NCI-H2081 (cell line): Measurements from ENCODE around the gene OR5K2.

ENCODE experiments used
- DNase-seq, 2 experiments: peaks; one replicate each; lab custom pipeline; 2025; lab: John Stamatoyannopoulos, UW

The OR5K2 gene

DNA sequence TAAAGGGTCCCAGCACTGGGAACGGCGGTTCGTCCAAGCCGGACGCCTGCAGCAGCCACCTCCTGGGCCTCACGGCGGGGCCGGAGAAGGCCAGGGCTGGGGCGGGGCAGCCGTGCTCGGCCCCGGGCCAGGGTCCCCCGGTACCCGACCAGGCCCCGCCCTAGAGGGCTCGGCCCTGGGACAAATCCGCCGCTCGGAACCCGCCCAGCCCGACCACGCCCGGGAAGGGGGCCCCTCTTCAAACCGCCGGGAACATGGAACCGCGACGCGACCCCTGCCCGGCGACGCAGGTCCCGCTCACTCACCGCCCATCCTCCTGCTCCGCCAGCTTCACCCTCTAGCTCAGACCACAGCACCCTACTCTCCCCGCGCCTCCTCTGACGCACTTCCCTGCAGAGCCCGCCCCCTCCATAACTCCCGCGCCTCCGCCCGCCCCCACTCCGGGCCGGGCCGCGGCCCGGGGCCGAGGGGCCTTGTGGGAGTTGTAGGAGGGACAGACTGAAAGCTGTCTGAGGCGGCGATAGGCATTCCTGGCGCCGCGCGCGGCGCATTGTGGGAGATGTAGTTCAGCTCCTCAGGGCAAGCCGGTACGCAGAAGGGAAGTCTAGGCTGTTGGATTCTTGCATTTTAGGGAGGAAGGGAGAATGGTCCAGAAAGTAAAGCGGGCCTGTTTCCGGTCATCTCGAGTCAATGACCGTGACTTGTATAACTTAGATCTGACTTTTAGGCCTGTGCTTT is 25.2 kb downstream of the OR5K2 start, which contains the start of gene CLDND1:
TSS of gene CLDND1 (minus strand) at position 359 of the 738 bp plus-strand sequence. CDS start 1,478 bp downstream, outside the sequence.
- peak; percentile 96 to 98 for DNase-seq

DNA sequence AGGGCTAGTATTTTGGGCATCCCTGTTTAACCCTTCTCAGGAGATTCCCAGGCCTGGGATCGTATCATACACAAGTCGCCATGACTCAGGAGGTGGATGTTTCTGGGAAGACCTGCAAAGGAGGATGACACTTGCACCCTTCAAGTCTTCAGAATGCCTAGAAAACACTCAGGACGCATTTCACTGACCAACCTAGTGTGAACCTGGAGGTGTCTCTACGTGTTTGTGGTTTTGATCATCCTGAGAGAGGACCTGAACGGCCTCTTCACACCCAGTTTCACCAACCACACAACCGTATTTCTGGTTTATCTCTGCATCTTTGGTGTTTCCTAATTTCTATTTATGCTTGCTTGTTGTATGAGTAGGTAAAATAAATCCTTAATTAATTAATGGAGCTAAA is 28.0 kb downstream of the OR5K2 start:
- DNase-seq = no peak

DNA sequence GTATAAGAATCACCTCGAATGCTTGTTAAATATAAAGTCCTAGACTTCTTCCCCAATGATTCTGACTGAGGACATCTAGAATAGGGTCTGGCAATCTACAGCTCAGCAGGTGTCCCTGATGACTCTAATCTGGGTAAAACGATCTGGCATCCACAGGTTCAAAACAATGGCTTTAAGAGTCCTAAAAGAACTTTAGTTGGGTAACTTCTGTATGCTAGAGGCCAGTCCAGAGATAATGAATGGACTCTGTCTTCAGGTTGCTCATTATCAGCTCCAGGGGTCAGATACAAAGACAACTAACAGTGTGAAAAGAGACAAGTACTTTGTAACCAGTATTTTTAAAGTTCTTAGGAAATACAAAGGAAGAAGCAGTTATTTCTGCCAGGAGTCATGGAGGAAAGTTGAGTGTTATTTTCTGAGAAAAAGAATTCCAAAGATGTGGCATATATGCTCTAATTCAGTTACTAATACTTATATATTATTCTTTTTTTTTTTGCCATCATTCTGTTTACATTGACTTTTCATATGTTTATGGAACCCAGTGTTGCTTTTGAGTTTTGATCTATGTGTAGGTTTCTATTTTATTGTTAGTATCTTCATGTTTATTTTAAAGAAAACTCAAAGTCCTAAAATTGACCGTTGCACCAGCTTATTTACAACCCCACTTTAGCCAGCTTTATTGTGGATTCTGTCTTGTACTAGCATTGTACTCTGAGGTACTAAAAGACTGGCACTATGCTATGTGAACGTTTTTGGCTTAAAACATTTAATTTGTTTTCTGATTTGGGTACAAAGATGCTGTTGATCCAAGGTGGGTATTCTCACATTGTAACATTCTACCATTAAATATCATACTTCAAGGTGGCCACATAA is 31.2 kb downstream of the OR5K2 start:
- no peak for DNase-seq

DNA sequence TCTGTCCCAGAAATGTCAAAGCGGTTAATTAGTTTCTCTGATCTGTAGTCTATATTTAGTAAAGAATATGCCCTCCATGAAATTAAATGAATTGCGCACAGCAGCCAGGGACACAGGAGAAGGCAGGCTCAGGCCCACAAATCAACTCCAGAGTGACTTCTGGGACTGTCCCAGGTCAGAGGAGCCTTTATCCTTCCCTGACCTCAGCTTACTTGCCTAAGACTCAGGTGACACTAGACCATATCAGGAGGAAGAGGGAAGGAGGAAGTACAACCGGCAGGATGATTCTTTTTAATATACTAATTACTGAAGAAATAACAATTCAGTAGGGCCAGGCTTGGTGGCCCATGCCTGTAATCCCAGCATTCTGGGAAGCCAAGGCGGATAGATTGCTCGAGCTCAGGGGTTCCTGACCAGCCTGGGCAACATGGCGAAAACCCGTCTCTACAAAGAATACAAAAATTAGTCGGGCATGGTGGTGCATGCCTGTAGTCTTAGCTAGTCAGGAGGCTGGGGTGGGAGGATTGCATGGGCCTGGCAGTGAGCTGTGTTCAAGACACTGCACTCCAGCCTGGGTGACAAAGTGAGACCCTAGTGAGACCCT is 32.5 kb downstream of the OR5K2 start:
- no peak for DNase-seq

DNA sequence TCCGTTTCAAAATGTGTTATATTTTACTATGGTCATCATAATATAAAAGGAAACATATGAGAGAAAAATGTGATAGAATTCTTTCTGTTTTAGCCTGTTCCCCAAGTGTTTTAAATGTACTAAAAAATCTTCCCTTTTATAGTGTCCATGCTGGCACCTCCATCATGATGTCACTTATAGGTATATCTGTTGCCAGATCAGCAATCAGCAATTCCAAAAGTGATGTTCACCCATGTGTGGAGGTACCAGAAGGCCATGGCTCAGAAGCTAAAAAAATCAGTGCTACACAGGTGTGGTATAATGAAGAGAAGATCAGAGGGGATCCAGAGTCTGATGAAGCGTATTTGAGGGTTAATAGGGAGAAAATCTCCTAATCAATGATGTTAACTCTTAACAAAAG is 33.2 kb downstream of the OR5K2 start:
- DNase-seq = no peak

DNA sequence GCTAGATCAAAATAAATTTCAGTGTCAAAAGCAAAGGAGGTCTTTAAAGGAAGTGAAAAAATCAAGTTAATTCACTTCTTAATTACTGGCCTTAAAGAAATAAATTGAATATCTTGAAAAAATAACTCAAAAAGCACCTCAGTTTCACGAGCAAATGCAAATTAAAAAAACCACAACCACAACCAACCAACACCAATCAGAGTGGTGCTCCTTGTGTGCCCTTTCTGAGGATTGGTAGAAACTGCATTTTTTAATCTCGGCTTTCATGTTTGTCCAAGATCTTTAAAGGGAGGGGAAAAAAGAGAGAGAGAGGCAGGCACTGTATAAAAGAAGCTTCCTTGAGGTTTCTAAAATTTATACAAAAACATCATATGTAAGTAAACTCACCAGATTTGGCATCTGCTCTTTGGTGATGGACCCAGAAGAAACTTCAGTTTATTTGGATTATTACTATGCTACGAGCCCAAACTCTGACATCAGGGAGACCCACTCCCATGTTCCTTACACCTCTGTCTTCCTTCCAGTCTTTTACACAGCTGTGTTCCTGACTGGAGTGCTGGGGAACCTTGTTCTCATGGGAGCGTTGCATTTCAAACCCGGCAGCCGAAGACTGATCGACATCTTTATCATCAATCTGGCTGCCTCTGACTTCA is 34.3 kb downstream of the OR5K2 start, which contains the start of gene GPR15:
TSS of gene GPR15 (plus strand) at position 357 of the 653 bp plus-strand sequence. CDS start at position 413, 56 bp downstream.
- no peak for DNase-seq

DNA sequence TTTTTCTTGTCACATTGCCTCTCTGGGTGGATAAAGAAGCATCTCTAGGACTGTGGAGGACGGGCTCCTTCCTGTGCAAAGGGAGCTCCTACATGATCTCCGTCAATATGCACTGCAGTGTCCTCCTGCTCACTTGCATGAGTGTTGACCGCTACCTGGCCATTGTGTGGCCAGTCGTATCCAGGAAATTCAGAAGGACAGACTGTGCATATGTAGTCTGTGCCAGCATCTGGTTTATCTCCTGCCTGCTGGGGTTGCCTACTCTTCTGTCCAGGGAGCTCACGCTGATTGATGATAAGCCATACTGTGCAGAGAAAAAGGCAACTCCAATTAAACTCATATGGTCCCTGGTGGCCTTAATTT is 34.8 kb downstream of the OR5K2 start:
- no peak for DNase-seq

DNA sequence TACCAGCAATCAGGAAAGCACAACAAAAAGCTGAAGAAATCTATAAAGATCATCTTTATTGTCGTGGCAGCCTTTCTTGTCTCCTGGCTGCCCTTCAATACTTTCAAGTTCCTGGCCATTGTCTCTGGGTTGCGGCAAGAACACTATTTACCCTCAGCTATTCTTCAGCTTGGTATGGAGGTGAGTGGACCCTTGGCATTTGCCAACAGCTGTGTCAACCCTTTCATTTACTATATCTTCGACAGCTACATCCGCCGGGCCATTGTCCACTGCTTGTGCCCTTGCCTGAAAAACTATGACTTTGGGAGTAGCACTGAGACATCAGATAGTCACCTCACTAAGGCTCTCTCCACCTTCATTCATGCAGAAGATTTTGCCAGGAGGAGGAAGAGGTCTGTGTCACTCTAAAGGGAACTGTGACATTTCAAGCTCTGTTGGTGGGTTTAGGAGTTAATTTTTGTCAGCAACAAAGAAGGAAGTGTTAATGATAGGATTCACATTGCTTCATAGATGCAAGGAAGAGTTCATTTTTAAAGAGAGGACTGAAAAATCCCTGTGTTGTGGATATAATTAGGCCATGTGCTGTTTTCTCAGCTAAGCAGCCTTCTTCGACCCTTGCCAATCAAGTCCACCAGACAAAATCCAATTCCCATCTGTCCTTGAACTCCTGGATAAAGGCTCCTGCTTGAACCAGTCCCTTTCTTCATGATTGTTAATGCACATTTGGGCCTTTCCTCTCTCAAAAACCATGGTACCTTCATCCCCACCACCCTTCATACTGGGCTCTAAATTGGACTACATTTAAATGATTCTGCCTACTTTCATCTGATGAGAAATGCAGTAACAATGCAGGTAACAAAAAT is 35.5 kb downstream of the OR5K2 start:
- DNase-seq = no peak

DNA sequence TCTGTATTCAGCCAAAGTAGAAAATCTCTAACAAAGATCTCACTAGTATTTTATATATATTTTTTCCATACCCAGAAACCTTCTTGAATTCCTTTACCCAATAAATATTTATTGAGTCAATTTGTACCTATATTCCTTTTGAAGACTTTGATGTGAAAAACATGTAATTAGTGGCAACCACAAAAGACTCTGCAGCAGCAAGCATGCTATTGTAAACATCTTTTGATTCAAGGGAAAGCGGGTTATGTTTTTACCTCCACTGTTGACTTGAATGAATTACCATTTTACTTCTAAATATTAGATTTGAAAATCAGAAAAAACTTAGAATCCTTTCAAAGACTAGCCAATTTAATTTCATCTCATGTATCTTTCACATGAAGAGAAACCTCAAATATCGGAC is 36.7 kb downstream of the OR5K2 start:
- no peak for DNase-seq

DNA sequence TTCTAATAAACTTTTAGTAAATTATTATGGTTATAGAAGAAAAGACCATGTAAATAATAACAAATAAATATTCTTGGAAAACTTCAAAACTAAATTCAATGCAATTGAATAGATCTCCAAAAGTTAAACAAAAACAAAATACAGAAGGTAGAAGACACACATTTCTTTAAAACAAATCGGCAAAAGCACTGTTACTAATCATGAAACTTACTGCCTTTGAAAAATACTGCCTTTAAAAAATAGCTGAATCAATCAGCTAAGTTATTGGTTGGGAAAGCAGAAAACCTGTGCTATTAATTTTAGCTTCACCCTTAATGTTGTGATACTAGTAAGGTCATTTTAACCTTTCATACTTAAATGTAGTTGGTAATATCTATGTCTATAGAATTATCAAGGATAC is 37.3 kb downstream of the OR5K2 start:
- no peak for DNase-seq

DNA sequence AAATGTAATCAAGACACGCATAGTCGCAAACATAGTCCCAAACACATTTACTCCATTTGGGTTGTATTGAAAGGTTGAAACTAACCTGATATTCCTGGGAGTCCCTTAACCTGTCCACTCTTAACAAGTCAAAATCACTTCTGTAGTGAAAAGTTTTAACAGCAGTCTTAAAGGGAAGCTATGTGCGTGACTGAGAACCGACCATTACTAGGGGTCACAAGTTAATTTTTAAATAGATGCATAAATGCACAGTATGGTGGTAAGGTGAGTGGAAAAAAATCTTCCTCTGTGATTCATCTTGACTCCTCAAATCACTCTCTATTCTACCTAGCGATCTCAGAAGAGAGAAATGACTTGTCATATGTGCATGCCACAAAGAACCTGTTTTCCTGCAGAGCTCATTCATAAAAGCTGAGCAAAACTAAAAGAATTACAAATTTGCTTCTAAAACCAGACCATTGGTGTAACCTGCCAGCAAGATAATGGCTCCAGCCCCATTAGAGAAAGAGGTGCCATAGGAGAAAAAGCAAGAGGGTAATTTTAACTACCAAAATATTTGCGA is 39.1 kb downstream of the OR5K2 start:
- DNase-seq = no peak

DNA sequence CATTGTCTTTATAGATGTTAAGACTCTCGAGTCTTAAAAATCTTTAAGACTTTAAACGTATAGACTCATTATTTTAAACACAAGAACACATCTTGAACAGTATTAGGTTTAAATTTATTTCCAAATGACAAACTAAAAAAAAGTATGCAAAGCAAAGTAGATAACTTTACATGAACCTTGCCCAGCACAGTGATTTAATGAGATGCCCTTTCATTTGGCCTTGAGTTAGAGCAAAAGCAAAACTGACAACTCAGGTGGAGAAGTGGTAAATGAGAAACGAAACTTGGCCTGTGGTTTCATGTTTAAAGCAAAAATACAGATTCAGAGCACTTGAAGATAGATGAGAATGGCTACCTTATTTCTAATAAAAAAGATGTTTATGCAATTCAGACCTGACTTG is 42.9 kb downstream of the OR5K2 start:
- no peak for DNase-seq

DNA sequence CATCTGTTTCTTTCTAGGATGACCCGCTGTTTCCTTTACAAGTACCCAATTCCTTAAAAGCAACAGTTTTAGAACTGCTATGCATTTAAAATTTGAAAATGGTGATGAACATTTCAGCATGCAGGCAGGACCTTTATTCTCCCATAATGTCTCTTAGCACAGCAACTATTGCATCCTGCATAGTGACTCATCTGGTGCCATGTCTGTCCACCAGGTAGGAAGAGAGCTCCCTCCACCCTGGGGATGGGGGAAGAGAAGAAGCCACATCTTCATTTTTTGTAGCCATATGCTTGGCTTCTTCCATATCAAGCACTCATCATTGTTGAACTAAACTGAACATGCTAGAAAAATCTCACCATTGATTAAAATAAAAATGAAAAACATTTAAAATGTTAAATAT is 44.2 kb downstream of the OR5K2 start:
- no peak for DNase-seq

DNA sequence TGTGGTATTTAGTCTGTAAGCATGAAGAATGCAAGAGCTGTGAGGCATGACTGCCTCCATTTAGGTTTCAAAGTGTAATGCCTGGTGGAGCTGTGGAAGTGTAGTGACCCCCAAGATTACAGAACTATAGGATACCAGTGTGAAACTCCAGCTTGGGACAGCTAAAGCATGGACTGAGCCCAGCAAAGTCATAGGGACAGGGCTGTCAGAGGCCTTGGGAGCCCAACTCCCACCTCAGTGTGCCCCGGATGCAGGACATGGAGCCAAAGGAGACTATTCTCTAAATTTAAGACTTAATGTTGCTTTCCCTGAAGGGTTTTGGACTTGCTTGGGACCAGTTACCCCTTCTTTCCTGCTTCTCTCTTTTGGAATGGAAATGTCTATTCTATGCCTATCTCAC is 45.1 kb downstream of the OR5K2 start:
- no peak for DNase-seq

DNA sequence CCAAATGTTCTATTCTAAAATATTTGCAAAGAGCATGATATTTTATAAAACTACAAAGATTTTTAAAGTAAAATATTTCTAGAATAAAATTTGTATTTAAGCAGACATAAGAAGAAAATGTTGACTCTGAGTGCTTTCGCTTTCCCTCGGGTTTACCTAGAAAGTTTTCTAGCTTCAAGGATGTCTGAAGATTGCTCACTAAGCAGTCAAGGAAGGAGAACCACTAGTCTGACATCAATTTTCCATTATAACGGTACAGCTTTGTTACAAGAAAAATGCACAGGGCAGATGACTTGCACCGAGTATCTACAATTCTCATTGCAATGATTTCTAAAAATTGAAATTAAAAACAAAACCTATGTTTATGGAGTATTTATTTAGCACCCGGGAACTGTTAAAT is 48.5 kb downstream of the OR5K2 start:
- no peak for DNase-seq
